Left lung (tissue), 14 donors: ENCODE results near the gene TOX2. TPM values are rescaled to one million over a fixed set of nuclear protein-coding genes. Genes with fewer than 3 reads are reported as not detected.
A peak's percentile ranks its signal among the peaks of the same experiment; 100 is the strongest.

ENCODE experiments used
- ATAC-seq: fragments of 200-7000 bp; cut with Tn5 transposase; one replicate; pipeline ENCODE4 v1.9.1; 2020; ENCODE audit warnings: moderate library complexity
- DNase-seq, 4 donors: peaks; one replicate each; pipeline ENCODE4 v3.0.0-alpha.2; 2013 to 2020
- H3K27ac ChIP-seq, 2 donors: fragments of 200-600 bp; sonication (generic) in 1 of 2; one replicate each; pipeline versions ENCODE4 v1.5.0 to v1.8.0; 2020 to 2021
- H3K27me3 ChIP-seq, 2 donors: fragments of 200-600 bp; sonication (generic) in 1 of 2; one replicate each; pipeline versions ENCODE4 v1.5.0 to v1.8.0; 2020 to 2021
- H3K36me3 ChIP-seq, 2 donors: fragments of 200-600 bp; sonication (generic) in 1 of 2; one replicate each; pipeline versions ENCODE4 v1.5.0 to v1.8.0; 2020 to 2021
- H3K4me1 ChIP-seq, 2 donors: fragments of 200-600 bp; one replicate each; pipeline ENCODE4 v1.8.0; 2021
- H3K4me3 ChIP-seq, 2 donors: fragments of 200-600 bp; sonication (generic) in 1 of 2; one replicate each; pipeline versions ENCODE4 v1.5.0 to v1.8.0; 2020 to 2021; ENCODE audit warnings: mild to moderate bottlenecking in 1 of 2
- H3K9me3 ChIP-seq, 2 donors: fragments of 200-600 bp; sonication (generic) in 1 of 2; one replicate each; pipeline versions ENCODE4 v1.5.0 to v1.8.0; 2020 to 2021
- CTCF ChIP-seq, 2 donors: fragments of 200-600 bp; sonication (generic) in 1 of 2; IDR thresholded peaks; one replicate each; pipeline versions ENCODE4 v1.5.0 to v1.8.0; 2021; ENCODE audit warnings: antibody characterized with exemption in 2 of 2
- intact Hi-C, 2 donors: fragments of 100-400 bp; cut with DNase I; formaldehyde crosslinking; loops; one replicate each; pipeline versions ENCODE4 v1.11.2 to v1.14.2; 2022
- long read RNA-seq, 12 donors: library from polyadenylated mRNA in 2 of 12; unstranded in 2 of 12; transcript quantifications; one replicate each; pipeline ENCODE4 v2.0.0 and lab custom pipeline, GENCODE V29; 2019 to 2026
- polyA plus RNA-seq, 6 donors: library from polyadenylated mRNA; unstranded; fragments of 120-200 nt; gene quantifications; one replicate each; pipeline ENCODE4 v1.2.1, GENCODE V29; 2013; ENCODE audit not compliant: insufficient read length in 6 of 6
- total RNA-seq, 2 donors: library from RNA; stranded (reverse); fragmentation: NEBNext Ultra II Directional; extraction: Animal tissue kit (Norgen Biotek cat#: 25700); gene quantifications; one replicate each; pipeline ENCODE4 v1.2.1, GENCODE V29; 2021
- donor health status: DM: no; HTN: yes; CAD: no.
- donor health status: DM: no; HTN: no; CAD: no.

Gene TOX2
- total RNA-seq: 10 to 100 TPM; 14.5 to 29.9 TPM
- polyA plus RNA-seq: 10 to 100 TPM; 38.4 to 61.1 (median 42.7) TPM
- long read RNA-seq, donor 1: 0 reads
- long read RNA-seq, donor 2, partial matches to known transcripts: 6 of 10 reads
- long read RNA-seq, donor 2, other reads (novel, unspliced or antisense): 0 of 10 reads
- long read RNA-seq, donor 3, transcript TOX2-201 (9 exons, 1,880 nt): major isoform, 5 of 5 reads
- long read RNA-seq, donor 3, partial matches to known transcripts: 0 of 5 reads
- long read RNA-seq, donor 3, other reads (novel, unspliced or antisense): 0 of 5 reads
- long read RNA-seq, donor 4, partial matches to known transcripts: 2 of 4 reads
- long read RNA-seq, donor 4, other reads (novel, unspliced or antisense): 2 of 4 reads
- long read RNA-seq, donor 5, partial matches to known transcripts: 5 of 9 reads
- long read RNA-seq, donor 5, other reads (novel, unspliced or antisense): 0 of 9 reads
- long read RNA-seq, donor 6, partial matches to known transcripts: 0 of 2 reads
- long read RNA-seq, donor 6, other reads (novel, unspliced or antisense): 0 of 2 reads
- long read RNA-seq, donor 7, partial matches to known transcripts: 0 of 1 reads
- long read RNA-seq, donor 7, other reads (novel, unspliced or antisense): 0 of 1 reads
- long read RNA-seq, donor 8, partial matches to known transcripts: 14 of 18 reads
- long read RNA-seq, donor 8, other reads (novel, unspliced or antisense): 0 of 18 reads
- long read RNA-seq, donor 9: 0 reads
- long read RNA-seq, donor 10, partial matches to known transcripts: 2 of 7 reads
- long read RNA-seq, donor 10, other reads (novel, unspliced or antisense): 5 of 7 reads
- long read RNA-seq, donor 11: 0 reads
- long read RNA-seq, donor 12, partial matches to known transcripts: 5 of 8 reads
- long read RNA-seq, donor 12, other reads (novel, unspliced or antisense): 0 of 8 reads

- Histone ChIP-seq H3K27me3 (peaks cover 23 to 64% of the 10 kb centered on the region in 2 donors), H3K36me3 (no peaks in the 10 kb centered on the region), H3K9me3 (peaks cover 0 to 12% of the 10 kb centered on the region in 2 donors), H3K4me1 (peaks cover 0 to 17% of the 10 kb centered on the region in 2 donors), H3K27ac (peak within 1 kb of the TSS; percentile 53 to 74), H3K4me3 (peak within 1 kb of the TSS; percentile 47 to 56)
- TF ChIP-seq CTCF (IDR thresholded peaks at IDR 0.05): no peak
- intact Hi-C loops: no loop called here
- peak in 1 of 4 donors; percentile 62 for DNase-seq
- peak; percentile 74 for ATAC-seq
Observed at GRCh38 chr20:43914311-43915210, at the start of gene TOX2. TOX2 (plus strand) TSS chr20:43914852; CDS start chr20:43914892, 40 bp downstream.

- H3K9me3 ChIP-seq: no peaks in the 10 kb centered on the region
- H3K27ac ChIP-seq: no peak overlapping the region
- H3K36me3 ChIP-seq: no peaks in the 10 kb centered on the region
- H3K27me3 ChIP-seq: no peaks in the 10 kb centered on the region
- no peak for DNase-seq
- intact Hi-C loops: no loop called here
- ATAC-seq: no peak
- H3K4me3 ChIP-seq: no peak overlapping the region
- no peak for TF ChIP-seq CTCF (IDR thresholded peaks at IDR 0.05)
- peaks cover 0 to 8% of the 10 kb centered on the region in 2 donors for H3K4me1 ChIP-seq
Observed at GRCh38 chr20:43868091-43868490, 46.6 kb upstream of the TOX2 start.

- no peaks in the 10 kb centered on the region for H3K4me1 ChIP-seq
- no peak for TF ChIP-seq CTCF (IDR thresholded peaks at IDR 0.05)
Observed at GRCh38 chr20:43870484-43870883, 44.2 kb upstream of the TOX2 start.

GRCh38 chr20:43878776-43879175 lies 35.9 kb upstream of the TOX2 start:
- Histone ChIP-seq H3K27me3 (peaks cover 0 to 5% of the 10 kb centered on the region in 2 donors), H3K9me3 (no peaks in the 10 kb centered on the region), H3K27ac (peak overlapping the region in 1 of 2 donors; percentile 8), H3K4me3 (no peak overlapping the region), H3K4me1 (no peaks in the 10 kb centered on the region), H3K36me3 (no peaks in the 10 kb centered on the region)
- DNase-seq: peak in 1 of 4 donors; percentile 29
- ATAC-seq: no peak
- TF ChIP-seq CTCF (IDR thresholded peaks at IDR 0.05): no peak
- intact Hi-C loops: no loop called here

More at GRCh38 chr20:43870484-43870883, 44.2 kb upstream of the TOX2 start:
- ATAC-seq: no peak
- Histone ChIP-seq H3K27me3 (no peaks in the 10 kb centered on the region), H3K9me3 (no peaks in the 10 kb centered on the region), H3K36me3 (no peaks in the 10 kb centered on the region), H3K4me3 (no peak overlapping the region), H3K27ac (no peak overlapping the region)
- intact Hi-C loops: no loop called here
- no peak for DNase-seq
